HepG2 (cell line): ENCODE data around the gene KIF23. TPM values are rescaled to one million over a fixed set of nuclear protein-coding genes. Genes with fewer than 3 reads are reported as not detected.

ENCODE experiments used
- ATAC-seq: fragments of 200-7000 bp; cut with Tn5 transposase; 3 replicates; pipeline ENCODE4 v1.9.1; 2020; ENCODE audit warnings: mild to moderate bottlenecking, moderate library complexity
- BruUV-seq: library from RNA; stranded (reverse); fragments of 400-500 nt; replicated peaks from 2 replicates; lab custom pipeline; 2021; lab: Mats Ljungman, UMichigan
- CTCF ChIA-PET: fragments of 300-600 bp; formaldehyde crosslinking; extraction: SDS; loops from one replicate; lab custom pipeline; 2021; ENCODE audit warnings: low total read pairs, inconsistent platforms, low intra/inter-chr PET ratio; lab: Yijun Ruan, JAX
- POLR2A ChIA-PET: fragments of 350-600 bp; sonication (Branson Sonifier 250); formaldehyde crosslinking; loops from one replicate; lab custom pipeline; 2020; ENCODE audit warnings: antibody characterized with exemption, inconsistent platforms; lab: Yijun Ruan, JAX
- DNase-seq: peaks from one replicate; pipeline ENCODE4 v3.0.0-alpha.2; 2015; ENCODE audit warnings: low spot score
- FAIRE-seq: peaks from 3 replicates; lab custom pipeline; 2011; peaks lifted over from hg19 to GRCh38; lab: Jason Lieb, UNC
- H2AFZ ChIP-seq: one replicate; pipeline ENCODE4 v1.6.1; 2011; ENCODE audit warnings: low read length, inconsistent platforms
- H3K27ac ChIP-seq: fragments of 300-600 bp; 3 replicates; pipeline ENCODE4 v1.8.0; 2011; ENCODE audit warnings: mixed run types, mild to moderate bottlenecking, mixed read lengths, low read length, inconsistent platforms; ENCODE audit not compliant: insufficient read depth; ENCODE audit errors: extremely low read length
- H3K27me3 ChIP-seq, 2 experiments: fragments of 200-600 bp in 1 of 2; 2 replicates in 1 of 2; 3 replicates in 1 of 2; pipeline versions ENCODE4 v1.6.0 to v1.8.0; 2011; ENCODE audit warnings: low read length in 2 of 2, mild to moderate bottlenecking in 2 of 2, moderate library complexity in 2 of 2, inconsistent platforms in 1 of 2; ENCODE audit not compliant: insufficient read depth in 2 of 2, control insufficient read depth in 1 of 2
- H3K36me3 ChIP-seq, 2 experiments: fragments of 200-600 bp in 1 of 2; replicated peaks in 1 of 2; 2 replicates in 1 of 2; 3 replicates in 1 of 2; pipeline versions ENCODE4 v1.5.1 to v1.8.0; 2011; ENCODE audit warnings: low read length in 2 of 2, inconsistent platforms in 1 of 2; ENCODE audit not compliant: insufficient read depth in 2 of 2, control insufficient read depth in 1 of 2
- H3K4me1 ChIP-seq: 2 replicates; pipeline ENCODE4 v1.5.1; 2012; ENCODE audit warnings: low read length, inconsistent platforms; ENCODE audit not compliant: insufficient read depth
- H3K4me2 ChIP-seq: 2 replicates; pipeline ENCODE4 v1.6.0; 2011; ENCODE audit warnings: low read depth, low read length, inconsistent platforms
- H3K4me3 ChIP-seq, 3 experiments: fragments of 200-600 bp in 1 of 3; sonication (generic), shearing (Covaris generic) in 1 of 3; replicated peaks in 1 of 3; 2 replicates each; pipeline ENCODE4 v1.5.1; 2011 to 2016; ENCODE audit warnings: low read length in 3 of 3, inconsistent platforms in 2 of 3, low read depth in 2 of 3, mild to moderate bottlenecking in 2 of 3, control low read depth in 1 of 3, mixed read lengths in 1 of 3; ENCODE audit not compliant: insufficient read depth in 1 of 3
- H3K79me2 ChIP-seq: one replicate; pipeline ENCODE4 v1.6.1; 2011; ENCODE audit warnings: low read length, inconsistent platforms; ENCODE audit not compliant: insufficient read depth
- H3K9ac ChIP-seq: 2 replicates; pipeline ENCODE4 v1.6.0; 2011; ENCODE audit warnings: mild to moderate bottlenecking, low read depth, low read length, inconsistent platforms; ENCODE audit not compliant: insufficient read depth
- H3K9me3 ChIP-seq: 2 replicates; pipeline ENCODE4 v1.5.1; 2012; ENCODE audit warnings: mild to moderate bottlenecking, low read length
- H4K20me1 ChIP-seq: 2 replicates; pipeline ENCODE4 v1.6.0; 2011; ENCODE audit warnings: inconsistent platforms, mild to moderate bottlenecking, low read length, moderate library complexity; ENCODE audit not compliant: insufficient read depth
- CERS6 ChIP-seq: sonication (generic); formaldehyde crosslinking; IDR thresholded peaks from 2 replicates; pipeline ENCODE4 v1.5.0; 2020; ENCODE audit warnings: missing genetic modification reagents
- FOSL1 ChIP-seq: sonication (generic); formaldehyde crosslinking; IDR thresholded peaks from 2 replicates; pipeline ENCODE4 v1.9.0; 2021; ENCODE audit warnings: missing genetic modification reagents, borderline replicate concordance
- MEIS2 ChIP-seq: sonication (generic); formaldehyde crosslinking; IDR thresholded peaks from 2 replicates; pipeline ENCODE4 v1.9.0; 2021; ENCODE audit warnings: mild to moderate bottlenecking, missing genetic modification reagents
- PRMT3 ChIP-seq: sonication (generic); formaldehyde crosslinking; IDR thresholded peaks from 2 replicates; pipeline ENCODE4 v1.8.1; 2022; ENCODE audit warnings: low read depth, mild to moderate bottlenecking, moderate library complexity, missing genetic modification reagents, borderline replicate concordance
- TBL1XR1 ChIP-seq: fragments of 150-350 bp; IDR thresholded peaks from 2 replicates; pipeline ENCODE4 v1.6.1; 2014; ENCODE audit warnings: borderline replicate concordance, low read length; ENCODE audit not compliant: partially characterized antibody
- ZBTB7A ChIP-seq: sonication (generic); formaldehyde crosslinking; IDR thresholded peaks from 2 replicates; pipeline ENCODE4 v1.8.0; 2022; ENCODE audit warnings: mild to moderate bottlenecking, missing genetic modification reagents
- ZNF225 ChIP-seq: sonication (generic); formaldehyde crosslinking; IDR thresholded peaks from 2 replicates; pipeline ENCODE4 v1.4.0; 2020; ENCODE audit warnings: mild to moderate bottlenecking, missing genetic modification reagents
- ZNF605 ChIP-seq: sonication (generic); formaldehyde crosslinking; IDR thresholded peaks from 2 replicates; pipeline ENCODE4 v1.8.0; 2022; ENCODE audit warnings: mild to moderate bottlenecking, missing genetic modification reagents
- ZNF670 ChIP-seq: sonication (generic); formaldehyde crosslinking; IDR thresholded peaks from 2 replicates; pipeline ENCODE4 v1.8.0; 2022; ENCODE audit warnings: mild to moderate bottlenecking, missing genetic modification reagents, borderline replicate concordance
- ZNF766 ChIP-seq: sonication (generic); formaldehyde crosslinking; IDR thresholded peaks from 2 replicates; pipeline ENCODE4 v1.5.0; 2020; ENCODE audit warnings: missing genetic modification reagents, borderline replicate concordance
- ZNF800 ChIP-seq: sonication (generic); formaldehyde crosslinking; IDR thresholded peaks from 2 replicates; pipeline ENCODE4 v1.4.0; 2020; ENCODE audit warnings: missing genetic modification reagents
- WGBS: methylation state at CpG from one replicate; pipeline ENCODE4 v1.1.6; 2017; ENCODE audit warnings: low lambda C conversion rate; 5-methylcytosine and 5-hydroxymethylcytosine counted together
- in situ Hi-C: cut with HindIII; loops from 2 replicates; pipeline ENCODE4 v1.10.0; 2017; ENCODE audit warnings: low pct_unique_long_range_greater_than_20kb; ENCODE audit not compliant: extremely low pct_ligation_motif_present
- intact Hi-C: fragments of 100-400 bp; cut with micrococcal nuclease; formaldehyde crosslinking; loops from one replicate; pipeline ENCODE4 v1.10.0; 2022; ENCODE audit not compliant: unreplicated experiment
- polyA plus RNA-seq, 8 experiments: library from polyadenylated mRNA; depleted of rRNA in 3 of 8; stranded (reverse) in 7 of 8; unstranded in 1 of 8; fragments of >200 nt; fragmentation: Illumina TruSeq in 4 of 8; extraction: Trizol in 4 of 8; gene quantifications; 2 replicates each; pipeline versions ENCODE4 v1.2.1 to v1.2.3, GENCODE V29; 2011 to 2016; ENCODE audit warnings: low read depth in 4 of 8, missing spikeins in 1 of 8, mixed read lengths in 1 of 8; ENCODE audit not compliant: insufficient read depth in 1 of 8
- total RNA-seq, 5 experiments: library from RNA; depleted of rRNA; stranded (reverse); fragments of >200 nt; fragmentation: Illumina TruSeq; extraction: Trizol; gene quantifications; 2 replicates each; pipeline ENCODE4 v1.2.3, GENCODE V29; 2016; ENCODE audit warnings: low read depth in 1 of 5

Gene KIF23
- total and polyA plus RNA-seq, 2 of the 13 experiments (the other 11 are each of a cell fraction or from before 2014, with no cell fraction given) = 11.3 to 38.1 TPM

GRCh38 chr15:69390575-69390974 is 23.6 kb upstream of the KIF23 start:
- TF ChIP-seq ZNF766 (CRISPR knock-in tag) (no peak), MEIS2 (CRISPR knock-in tag) (no peak), ZNF670 (CRISPR knock-in tag) (no peak), CERS6 (CRISPR knock-in tag) (no peak), ZNF800 (CRISPR knock-in tag) (no peak), TBL1XR1 (no peak), ZNF605 (no peak), FOSL1 (CRISPR knock-in tag) (no peak), PRMT3 (CRISPR knock-in tag) (no peak), ZBTB7A (CRISPR knock-in tag) (no peak), ZNF225 (CRISPR knock-in tag) (no peak)
- Histone ChIP-seq H3K4me1 (peaks cover 26% of the 10 kb centered on the region), H3K27me3 (peaks cover 2 to 21% of the 10 kb centered on the region in 2 experiments; a peak in 3 of 5 replicates), H4K20me1 (no peaks in the 10 kb centered on the region), H3K4me3 (no peak overlapping the region), H3K9me3 (no peaks in the 10 kb centered on the region), H3K27ac (no peak overlapping the region), H2AFZ (no peak overlapping the region), H3K36me3 (no peaks in the 10 kb centered on the region), H3K4me2 (no peak overlapping the region), H3K79me2 (no peaks in the 10 kb centered on the region), H3K9ac (no peak overlapping the region)
- ChIA-PET POLR2A (no interaction called here), CTCF (no interaction called here)
- DNase-seq (no peak), FAIRE-seq (no peak), ATAC-seq (no peak)
- BruUV-seq = no TSS peak
- intact Hi-C loops = loop anchor here (10.0 kb wide), 1 partner anchor 226 kb away; the partner anchor contains the start of gene GLCE
- WGBS = 92% methylated on average over 2 of the region's 2 CpGs
- in situ Hi-C loops = no loop called here
